A549 (cell line): Measurements from ENCODE around the gene APMAP.

Source experiments
- CTCF ChIP-seq: fragments of >200 bp; sonication (Bioruptor Twin); formaldehyde crosslinking; IDR thresholded peaks from 3 replicates; pipeline ENCODE4 v1.5.1; 2016
- ELK1 ChIP-seq: fragments of 150-350 bp; IDR thresholded peaks from 2 replicates; pipeline ENCODE4 v1.6.1; 2014; ENCODE audit warnings: low read depth, mild to moderate bottlenecking, low read length
- HES2 ChIP-seq: fragments of >200 bp; sonication (Bioruptor Twin); formaldehyde crosslinking; IDR thresholded peaks from 2 replicates; pipeline ENCODE4 v1.6.1; 2016
- HOXA7 ChIP-seq: fragments of 250-450 bp; sonication (Bioruptor Pico); IDR thresholded peaks from 2 replicates; pipeline ENCODE4 v1.5.0; 2020; ENCODE audit warnings: mild to moderate bottlenecking, moderate library complexity
- ZNF302 ChIP-seq: fragments of 250-450 bp; sonication (Bioruptor Pico); IDR thresholded peaks from 2 replicates; pipeline ENCODE4 v1.9.0; 2021; ENCODE audit warnings: inconsistent platforms, mild to moderate bottlenecking, moderate library complexity

GRCh38 chr20:24971376-24972101 lies 21.0 kb downstream of the APMAP start:
- no peak for TF ChIP-seq ZNF302 (CRISPR knock-in tag)
- TF ChIP-seq HOXA7 (CRISPR knock-in tag): no peak
- TF ChIP-seq HES2: no peak
- no peak for TF ChIP-seq ELK1
- no peak for TF ChIP-seq CTCF
